Left lung (tissue), 10 donors: ENCODE results near the gene SMYD4. TPM values are rescaled to one million over a fixed set of nuclear protein-coding genes. Genes with fewer than 3 reads are reported as not detected.
A peak's percentile ranks its signal among the peaks of the same experiment; 100 is the strongest.

Experiments used
- ATAC-seq: fragments of 200-7000 bp; cut with Tn5 transposase; one replicate; pipeline ENCODE4 v1.9.1; 2020; ENCODE audit warnings: moderate library complexity
- DNase-seq, 4 donors: peaks; one replicate each; pipeline ENCODE4 v3.0.0-alpha.2; 2013 to 2020
- H3K27ac ChIP-seq, 2 donors: fragments of 200-600 bp; sonication (generic) in 1 of 2; one replicate each; pipeline versions ENCODE4 v1.5.0 to v1.8.0; 2020 to 2021
- H3K27me3 ChIP-seq, 2 donors: fragments of 200-600 bp; sonication (generic) in 1 of 2; one replicate each; pipeline versions ENCODE4 v1.5.0 to v1.8.0; 2020 to 2021
- H3K36me3 ChIP-seq, 2 donors: fragments of 200-600 bp; sonication (generic) in 1 of 2; one replicate each; pipeline versions ENCODE4 v1.5.0 to v1.8.0; 2020 to 2021
- H3K4me1 ChIP-seq, 2 donors: fragments of 200-600 bp; one replicate each; pipeline ENCODE4 v1.8.0; 2021
- H3K4me3 ChIP-seq, 2 donors: fragments of 200-600 bp; sonication (generic) in 1 of 2; one replicate each; pipeline versions ENCODE4 v1.5.0 to v1.8.0; 2020 to 2021; ENCODE audit warnings: mild to moderate bottlenecking in 1 of 2
- H3K9me3 ChIP-seq, 2 donors: fragments of 200-600 bp; sonication (generic) in 1 of 2; one replicate each; pipeline versions ENCODE4 v1.5.0 to v1.8.0; 2020 to 2021
- CTCF ChIP-seq, 2 donors: fragments of 200-600 bp; sonication (generic) in 1 of 2; IDR thresholded peaks; one replicate each; pipeline versions ENCODE4 v1.5.0 to v1.8.0; 2021; ENCODE audit warnings: antibody characterized with exemption in 2 of 2
- intact Hi-C, 2 donors: fragments of 100-400 bp; cut with DNase I; formaldehyde crosslinking; loops; one replicate each; pipeline versions ENCODE4 v1.11.2 to v1.14.2; 2022
- polyA plus RNA-seq, 6 donors: library from polyadenylated mRNA; unstranded; fragments of 120-200 nt; gene quantifications; one replicate each; pipeline ENCODE4 v1.2.1, GENCODE V29; 2013; ENCODE audit not compliant: insufficient read length in 6 of 6
- total RNA-seq, 2 donors: library from RNA; stranded (reverse); fragmentation: NEBNext Ultra II Directional; extraction: Animal tissue kit (Norgen Biotek cat#: 25700); gene quantifications; one replicate each; pipeline ENCODE4 v1.2.1, GENCODE V29; 2021
- donor health status: DM: no; HTN: yes; CAD: no.
- donor health status: DM: no; HTN: no; CAD: no.

SMYD4 gene
- total and polyA plus RNA-seq, 8 donors: 13.3 to 24.7 (median 21.2) TPM

- peak in 2 of 4 donors; percentile 79 to 84 for DNase-seq
- H3K4me3 ChIP-seq: no peak overlapping the region
- peak; percentile 61 for ATAC-seq
- H3K27me3 ChIP-seq: no peaks in the 10 kb centered on the region
- peaks cover 11 to 27% of the 10 kb centered on the region in 2 donors for H3K4me1 ChIP-seq
- peak overlapping the region; percentile 1 to 47 for H3K27ac ChIP-seq
- intact Hi-C loops: no loop called here
- TF ChIP-seq CTCF (IDR thresholded peaks at IDR 0.05): no peak
- H3K36me3 ChIP-seq: peaks cover 0 to 66% of the 10 kb centered on the region in 2 donors
- no peaks in the 10 kb centered on the region for H3K9me3 ChIP-seq
Observed at GRCh38 chr17:1736348-1737281, 93.1 kb downstream of the SMYD4 start.

- Histone ChIP-seq H3K27ac (peak overlapping the region in 1 of 2 donors; percentile 1), H3K27me3 (no peaks in the 10 kb centered on the region), H3K4me1 (peaks cover 11 to 30% of the 10 kb centered on the region in 2 donors), H3K9me3 (no peaks in the 10 kb centered on the region), H3K36me3 (peaks cover 0 to 73% of the 10 kb centered on the region in 2 donors), H3K4me3 (no peak overlapping the region)
- ATAC-seq (no peak), DNase-seq (no peak)
- intact Hi-C loops: no loop called here
- no peak for TF ChIP-seq CTCF (IDR thresholded peaks at IDR 0.05)
Observed at GRCh38 chr17:1735834-1736347, 93.8 kb downstream of the SMYD4 start.

- H3K27ac ChIP-seq: no peak overlapping the region
- intact Hi-C loops: no loop called here
Observed at GRCh38 chr17:1735418-1735817, 94.3 kb downstream of the SMYD4 start.

DNA sequence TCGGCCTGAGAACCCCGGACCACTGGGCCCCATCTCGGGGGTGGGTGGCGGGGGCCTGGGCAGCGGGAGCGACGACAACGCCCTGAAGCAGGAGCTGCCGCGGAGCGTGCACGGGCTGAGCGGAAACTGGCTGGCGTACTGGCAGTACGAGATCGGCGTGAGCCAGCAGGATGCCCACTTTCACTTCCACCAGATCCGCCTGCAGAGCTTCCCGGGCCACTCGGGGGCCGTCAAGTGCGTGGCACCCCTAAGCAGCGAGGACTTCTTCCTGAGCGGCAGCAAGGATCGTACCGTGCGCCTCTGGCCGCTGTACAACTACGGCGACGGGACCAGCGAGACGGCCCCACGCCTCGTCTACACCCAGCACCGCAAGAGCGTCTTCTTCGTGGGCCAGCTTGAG lies 95.9 kb downstream of the SMYD4 start:
- intact Hi-C loops: no loop called here
- Histone ChIP-seq H3K27me3 (no peaks in the 10 kb centered on the region), H3K36me3 (peaks cover 0 to 91% of the 10 kb centered on the region in 2 donors), H3K9me3 (no peaks in the 10 kb centered on the region), H3K4me1 (peaks cover 15 to 51% of the 10 kb centered on the region in 2 donors), H3K4me3 (no peak overlapping the region), H3K27ac (no peak overlapping the region)
- TF ChIP-seq CTCF (IDR thresholded peaks at IDR 0.05): no peak
- no peak for ATAC-seq
- no peak for DNase-seq

More at GRCh38 chr17:1735418-1735817, 94.3 kb downstream of the SMYD4 start:
- Histone ChIP-seq H3K36me3 (peaks cover 0 to 78% of the 10 kb centered on the region in 2 donors), H3K4me1 (peaks cover 15 to 35% of the 10 kb centered on the region in 2 donors), H3K27me3 (no peaks in the 10 kb centered on the region), H3K9me3 (no peaks in the 10 kb centered on the region), H3K4me3 (no peak overlapping the region)
- TF ChIP-seq CTCF (IDR thresholded peaks at IDR 0.05): no peak
- DNase-seq: no peak
- no peak for ATAC-seq

GRCh38 chr17:1732833-1733321 lies 96.8 kb downstream of the SMYD4 start:
- Histone ChIP-seq H3K27ac (no peak overlapping the region), H3K36me3 (peaks cover 0 to 94% of the 10 kb centered on the region in 2 donors), H3K4me1 (peaks cover 15 to 59% of the 10 kb centered on the region in 2 donors), H3K9me3 (no peaks in the 10 kb centered on the region), H3K4me3 (no peak overlapping the region), H3K27me3 (no peaks in the 10 kb centered on the region)
- DNase-seq (no peak), ATAC-seq (no peak)
- intact Hi-C loops: no loop called here
- no peak for TF ChIP-seq CTCF (IDR thresholded peaks at IDR 0.05)
